Karpas-422 (cell line): Measurements from ENCODE around the gene NDC80. TPM values are rescaled to one million over a fixed set of nuclear protein-coding genes. Genes with fewer than 3 reads are reported as not detected.

Experiments
- DNase-seq: peaks from one replicate; pipeline ENCODE4 v3.0.0-alpha.2; 2015
- H2AFZ ChIP-seq: fragments of 200-600 bp; sonication (generic); 2 replicates; pipeline ENCODE4 v1.6.1; 2014; ENCODE audit warnings: antibody characterized with exemption, low read length, mixed read lengths
- H3K27ac ChIP-seq: fragments of 200-600 bp; sonication (generic); 2 replicates; pipeline ENCODE4 v1.5.1; 2014; ENCODE audit warnings: mild to moderate bottlenecking, low read length, moderate library complexity
- H3K27me3 ChIP-seq: fragments of 200-600 bp; sonication (generic); 2 replicates; pipeline ENCODE4 v1.6.1; 2014; ENCODE audit warnings: low read length, mixed read lengths
- H3K36me3 ChIP-seq: fragments of 200-600 bp; sonication (generic); 2 replicates; pipeline ENCODE4 v1.6.1; 2014; ENCODE audit warnings: low read length, mixed read lengths; ENCODE audit not compliant: insufficient read depth
- H3K4me1 ChIP-seq: fragments of 200-600 bp; sonication (generic); 2 replicates; pipeline ENCODE4 v1.6.1; 2014; ENCODE audit warnings: mild to moderate bottlenecking, low read length, mixed read lengths
- H3K4me2 ChIP-seq: fragments of 200-600 bp; sonication (generic); 2 replicates; pipeline ENCODE4 v1.6.1; 2014; ENCODE audit warnings: low read length, low read depth, mild to moderate bottlenecking; ENCODE audit not compliant: poor library complexity, severe bottlenecking
- H3K4me3 ChIP-seq: fragments of 200-600 bp; sonication (generic); 2 replicates; pipeline ENCODE4 v1.5.1; 2014; ENCODE audit warnings: mild to moderate bottlenecking, antibody characterized with exemption, low read length, mixed read lengths
- H3K79me2 ChIP-seq: fragments of 200-600 bp; sonication (generic); 2 replicates; pipeline ENCODE4 v1.6.1; 2014; ENCODE audit warnings: mild to moderate bottlenecking, low read length, mixed read lengths
- H3K9ac ChIP-seq: fragments of 200-600 bp; sonication (generic); 2 replicates; pipeline ENCODE4 v1.6.0; 2014; ENCODE audit warnings: low read length
- H3K9me2 ChIP-seq: fragments of 200-600 bp; sonication (generic), shearing (Covaris generic); replicated peaks from 2 replicates; pipeline ENCODE4 v1.6.0; 2014; ENCODE audit warnings: mild to moderate bottlenecking, low read length, moderate library complexity; ENCODE audit not compliant: insufficient read depth
- H3K9me3 ChIP-seq: fragments of 300-700, 200-600 bp; sonication (generic); 2 replicates; pipeline ENCODE4 v1.6.1; 2014; ENCODE audit warnings: low read length, mixed read lengths
- H4K20me1 ChIP-seq: fragments of 200-600 bp; sonication (generic); 2 replicates; pipeline ENCODE4 v1.6.1; 2014; ENCODE audit warnings: mild to moderate bottlenecking, antibody characterized with exemption, low read length, low read depth; ENCODE audit not compliant: insufficient read depth
- total RNA-seq: library from RNA; depleted of rRNA; stranded (reverse); fragments of >200 nt; shearing (Covaris generic); gene quantifications from 2 replicates; pipeline ENCODE4 v1.2.3, GENCODE V29; 2014; ENCODE audit warnings: low replicate concordance

NDC80 gene
- total RNA-seq, 1 experiment from 2014 or later = 48.5 TPM

DNA sequence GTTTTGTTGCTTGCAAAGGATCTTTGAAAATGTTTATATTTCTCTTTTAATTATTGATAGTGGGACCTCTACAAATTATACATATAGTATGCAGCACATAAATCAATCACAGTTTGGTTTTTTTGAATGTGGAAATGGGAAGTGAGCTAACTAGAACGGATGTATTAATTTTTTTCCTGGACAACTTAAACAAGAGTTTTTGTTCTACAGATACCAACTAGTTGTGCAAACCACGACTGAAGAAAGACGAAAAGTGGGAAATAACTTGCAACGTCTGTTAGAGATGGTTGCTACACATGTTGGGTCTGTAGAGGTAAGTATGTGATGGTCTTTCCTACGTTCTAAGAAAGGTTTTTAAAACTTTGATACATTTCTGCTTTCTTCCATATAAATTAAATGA, 39.2 kb downstream of the NDC80 start:
- no peaks in the 10 kb centered on the region for H3K9me2 ChIP-seq
- no peak overlapping the region for H2AFZ ChIP-seq
- no peaks in the 10 kb centered on the region for H4K20me1 ChIP-seq
- peaks cover 66% of the 10 kb centered on the region for H3K36me3 ChIP-seq
- no peak overlapping the region for H3K9ac ChIP-seq
- H3K4me1 ChIP-seq = no peaks in the 10 kb centered on the region
- H3K9me3 ChIP-seq = no peaks in the 10 kb centered on the region
- no peak overlapping the region for H3K4me3 ChIP-seq
- no peak for DNase-seq
- no peak overlapping the region for H3K4me2 ChIP-seq
- H3K27me3 ChIP-seq = no peaks in the 10 kb centered on the region
- H3K27ac ChIP-seq = no peak overlapping the region
- H3K79me2 ChIP-seq = no peaks in the 10 kb centered on the region

DNA sequence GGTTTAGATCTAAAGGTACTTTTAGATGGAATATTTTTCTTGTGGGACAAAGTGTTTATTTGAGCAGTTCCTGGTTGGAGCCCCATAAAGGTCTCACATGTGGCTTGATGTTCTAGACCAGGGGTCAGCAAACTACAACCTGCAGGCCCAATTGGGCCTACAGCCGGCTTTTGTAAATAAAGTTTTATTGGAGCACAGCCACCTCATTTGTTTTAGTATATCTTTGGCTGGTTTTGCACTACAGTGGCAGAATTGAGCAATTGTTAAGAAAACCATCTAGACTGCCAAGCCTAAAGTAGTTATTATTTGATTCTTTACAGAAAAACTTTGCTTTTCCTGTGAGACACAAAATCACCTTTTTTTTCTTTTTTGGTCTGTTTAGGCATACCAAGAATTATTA, 41.6 kb downstream of the NDC80 start:
- peaks cover 53% of the 10 kb centered on the region for H3K36me3 ChIP-seq
- no peaks in the 10 kb centered on the region for H4K20me1 ChIP-seq
- no peak overlapping the region for H3K4me2 ChIP-seq
- no peaks in the 10 kb centered on the region for H3K27me3 ChIP-seq
- H3K27ac ChIP-seq = no peak overlapping the region
- no peaks in the 10 kb centered on the region for H3K9me2 ChIP-seq
- no peak overlapping the region for H3K9ac ChIP-seq
- no peaks in the 10 kb centered on the region for H3K4me1 ChIP-seq
- no peaks in the 10 kb centered on the region for H3K79me2 ChIP-seq
- DNase-seq = no peak
- H2AFZ ChIP-seq = no peak overlapping the region
- H3K9me3 ChIP-seq = no peaks in the 10 kb centered on the region
- no peak overlapping the region for H3K4me3 ChIP-seq

DNA sequence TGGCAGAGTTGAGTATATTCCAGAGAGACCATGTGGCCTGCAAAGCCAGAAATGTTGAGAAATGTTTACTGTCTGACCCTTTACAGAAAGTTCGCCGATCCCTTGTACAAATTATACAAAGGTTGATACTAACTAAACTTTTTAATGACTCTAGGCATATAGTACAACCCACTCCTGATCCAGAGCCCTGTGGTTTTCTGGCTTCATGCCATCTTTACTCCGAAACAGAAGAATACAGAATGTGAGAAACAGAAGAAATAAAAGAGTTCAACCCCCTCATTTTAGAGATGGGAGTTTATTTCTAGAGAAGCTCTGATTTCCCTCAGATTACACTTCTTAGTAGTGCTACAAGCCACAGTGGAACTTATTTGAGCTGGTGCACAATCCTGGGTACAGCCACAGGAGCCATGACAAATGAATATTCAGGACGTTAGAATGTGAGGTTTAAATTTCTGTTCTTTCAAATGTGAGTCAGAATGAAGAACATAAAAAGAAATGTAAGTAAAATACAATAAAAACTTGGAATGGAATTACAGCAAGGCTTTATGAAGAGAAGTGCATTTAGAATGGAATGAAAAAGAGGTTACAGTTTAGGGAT, 46.1 kb downstream of the NDC80 start:
- H3K27ac ChIP-seq = no peak overlapping the region
- H3K4me3 ChIP-seq = no peak overlapping the region
- no peaks in the 10 kb centered on the region for H3K27me3 ChIP-seq
- H2AFZ ChIP-seq = no peak overlapping the region
- H3K9ac ChIP-seq = no peak overlapping the region
- no peaks in the 10 kb centered on the region for H3K79me2 ChIP-seq
- no peaks in the 10 kb centered on the region for H3K9me3 ChIP-seq
- no peaks in the 10 kb centered on the region for H3K4me1 ChIP-seq
- no peaks in the 10 kb centered on the region for H4K20me1 ChIP-seq
- DNase-seq = no peak
- H3K36me3 ChIP-seq = peaks cover 29% of the 10 kb centered on the region
- no peaks in the 10 kb centered on the region for H3K9me2 ChIP-seq
- H3K4me2 ChIP-seq = no peak overlapping the region

DNA sequence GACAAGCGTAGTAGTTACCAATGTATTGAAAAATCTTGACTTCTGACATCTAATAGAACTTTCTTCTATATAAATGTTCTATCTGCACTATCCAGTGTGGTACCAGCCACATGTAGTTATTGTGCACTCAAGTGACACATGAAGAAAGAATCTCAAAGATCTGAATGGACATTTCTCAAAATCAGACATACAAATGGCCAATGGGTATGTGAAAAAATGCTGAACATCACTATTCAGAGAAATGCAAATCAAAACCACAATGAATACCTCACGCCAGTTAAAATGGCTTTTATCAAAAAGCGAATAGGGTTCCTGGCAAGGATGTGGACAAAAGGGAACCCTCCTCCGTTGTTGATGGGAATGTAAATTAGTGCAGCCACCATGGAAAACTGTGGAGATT, 46.7 kb downstream of the NDC80 start:
- H3K36me3 ChIP-seq = peaks cover 24% of the 10 kb centered on the region
- H2AFZ ChIP-seq = no peak overlapping the region
- H4K20me1 ChIP-seq = no peaks in the 10 kb centered on the region
- no peaks in the 10 kb centered on the region for H3K9me2 ChIP-seq
- no peak overlapping the region for H3K27ac ChIP-seq
- H3K4me2 ChIP-seq = no peak overlapping the region
- H3K4me3 ChIP-seq = no peak overlapping the region
- H3K9ac ChIP-seq = no peak overlapping the region
- H3K79me2 ChIP-seq = no peaks in the 10 kb centered on the region
- no peaks in the 10 kb centered on the region for H3K9me3 ChIP-seq
- no peaks in the 10 kb centered on the region for H3K27me3 ChIP-seq
- no peaks in the 10 kb centered on the region for H3K4me1 ChIP-seq
- DNase-seq = no peak

DNA sequence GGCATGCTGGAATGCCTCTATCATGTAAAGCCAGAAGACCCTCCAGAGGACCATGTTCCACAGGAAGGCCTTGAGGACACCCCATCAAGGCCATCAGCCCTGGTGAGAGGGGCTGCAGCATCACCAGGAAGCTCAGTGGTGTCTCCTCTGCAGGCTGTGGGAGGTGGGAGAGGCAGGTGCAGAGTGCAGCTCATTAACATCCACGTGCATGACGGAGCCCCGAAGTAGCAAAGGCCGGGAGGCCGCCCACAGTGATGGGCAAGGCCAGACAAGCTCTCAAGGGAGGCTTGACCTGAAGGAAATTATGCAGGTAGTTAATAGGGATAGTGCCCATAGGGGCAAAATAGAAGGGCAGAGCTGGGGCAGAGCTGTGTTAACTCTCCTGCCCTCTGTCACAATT, 53.9 kb downstream of the NDC80 start:
- Histone ChIP-seq H4K20me1 (no peaks in the 10 kb centered on the region), H2AFZ (no peak overlapping the region), H3K4me2 (no peak overlapping the region), H3K9ac (no peak overlapping the region), H3K4me1 (no peaks in the 10 kb centered on the region), H3K79me2 (no peaks in the 10 kb centered on the region), H3K4me3 (no peak overlapping the region), H3K27me3 (no peaks in the 10 kb centered on the region), H3K27ac (no peak overlapping the region), H3K9me2 (no peaks in the 10 kb centered on the region), H3K36me3 (no peaks in the 10 kb centered on the region), H3K9me3 (no peaks in the 10 kb centered on the region)
- no peak for DNase-seq

DNA sequence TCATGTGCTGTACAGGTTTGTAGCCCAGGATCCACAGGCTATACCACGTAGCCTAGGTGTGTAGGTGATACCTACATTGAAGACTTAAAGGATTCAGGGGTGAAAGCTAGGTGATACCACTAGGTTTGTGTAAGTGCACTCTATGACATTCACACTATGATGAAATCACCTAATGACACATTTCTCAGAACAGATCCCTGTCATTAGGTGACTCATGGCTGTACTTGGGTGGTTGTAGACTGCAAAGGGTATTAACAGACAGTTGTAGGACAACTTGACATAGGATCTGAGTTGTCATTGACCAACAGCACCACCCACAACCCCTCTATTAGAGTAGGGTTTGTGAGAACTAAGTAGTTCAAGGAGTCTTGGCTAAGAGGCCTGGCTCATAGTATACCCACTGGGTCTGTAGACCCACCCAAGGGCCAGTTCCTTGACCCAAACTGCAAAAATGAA, 56.5 kb downstream of the NDC80 start:
- H3K79me2 ChIP-seq = no peaks in the 10 kb centered on the region
- no peak for DNase-seq
- no peak overlapping the region for H3K27ac ChIP-seq
- no peaks in the 10 kb centered on the region for H3K27me3 ChIP-seq
- no peak overlapping the region for H3K4me3 ChIP-seq
- no peaks in the 10 kb centered on the region for H3K36me3 ChIP-seq
- H2AFZ ChIP-seq = no peak overlapping the region
- H3K4me2 ChIP-seq = no peak overlapping the region
- H4K20me1 ChIP-seq = no peaks in the 10 kb centered on the region
- no peaks in the 10 kb centered on the region for H3K9me2 ChIP-seq
- no peaks in the 10 kb centered on the region for H3K9me3 ChIP-seq
- no peaks in the 10 kb centered on the region for H3K4me1 ChIP-seq
- no peak overlapping the region for H3K9ac ChIP-seq

DNA sequence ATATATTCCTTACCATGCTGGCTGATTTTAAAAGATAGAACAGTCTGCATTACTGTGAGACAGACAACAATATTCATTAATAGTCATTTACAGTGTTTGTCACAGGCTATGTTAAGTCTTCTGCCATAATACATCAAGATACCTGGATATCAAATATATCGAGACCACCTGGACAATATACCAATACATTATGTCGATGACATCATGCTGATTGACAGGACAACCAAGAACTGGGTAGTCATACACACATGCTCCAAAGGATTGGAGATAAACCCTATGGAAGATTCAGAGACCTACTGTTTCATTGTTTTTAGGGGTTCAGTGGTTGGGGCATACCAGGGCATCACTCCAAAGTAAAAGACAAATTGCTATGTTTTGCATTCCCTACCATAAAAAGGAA, 57.6 kb downstream of the NDC80 start:
- no peak overlapping the region for H3K9ac ChIP-seq
- H3K79me2 ChIP-seq = no peaks in the 10 kb centered on the region
- DNase-seq = no peak
- no peak overlapping the region for H2AFZ ChIP-seq
- no peaks in the 10 kb centered on the region for H3K9me2 ChIP-seq
- H3K9me3 ChIP-seq = no peaks in the 10 kb centered on the region
- no peaks in the 10 kb centered on the region for H3K27me3 ChIP-seq
- no peak overlapping the region for H3K4me2 ChIP-seq
- H3K36me3 ChIP-seq = no peaks in the 10 kb centered on the region
- H4K20me1 ChIP-seq = no peaks in the 10 kb centered on the region
- H3K4me1 ChIP-seq = no peaks in the 10 kb centered on the region
- no peak overlapping the region for H3K27ac ChIP-seq
- no peak overlapping the region for H3K4me3 ChIP-seq

DNA sequence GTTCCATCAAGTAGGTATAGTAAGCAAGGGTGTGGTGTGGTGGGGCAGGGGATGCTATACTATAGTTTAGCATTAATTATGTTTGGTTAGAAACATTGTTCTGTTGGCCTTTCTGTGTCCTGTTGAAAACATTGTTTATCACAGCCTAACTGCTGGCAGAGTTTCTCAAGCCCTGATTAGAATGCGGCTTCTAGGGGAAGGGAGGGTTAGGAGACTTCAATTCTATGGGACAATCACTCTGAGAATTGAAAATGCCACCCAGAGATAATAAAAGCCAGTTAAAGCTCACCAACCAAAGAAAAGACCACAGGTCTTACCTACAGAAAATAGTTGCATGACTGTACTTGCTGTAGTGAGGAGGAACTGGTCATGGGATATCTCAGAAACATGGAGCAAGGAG, 64.2 kb downstream of the NDC80 start:
- Histone ChIP-seq H3K4me2 (no peak overlapping the region), H2AFZ (no peak overlapping the region), H3K27me3 (no peaks in the 10 kb centered on the region), H3K36me3 (no peaks in the 10 kb centered on the region), H3K9ac (no peak overlapping the region), H3K79me2 (no peaks in the 10 kb centered on the region), H3K9me3 (no peaks in the 10 kb centered on the region), H3K9me2 (no peaks in the 10 kb centered on the region), H3K4me3 (no peak overlapping the region), H4K20me1 (no peaks in the 10 kb centered on the region), H3K27ac (no peak overlapping the region), H3K4me1 (peaks cover 13% of the 10 kb centered on the region)
- DNase-seq = no peak
